HG02759 (cell line): ENCODE measurements around the gene SFTPD.
"Not testable (repeated sequence)": the region's sequence is repeated elsewhere in the genome, so short reads cannot be mapped to it uniquely, and the experiment has no call there.

Source experiments
- ATAC-seq: cut with Tn5 transposase; IDR thresholded peaks from one replicate; pipeline ENCODE4 v1.9.1; 2021; ENCODE audit warnings: mild to moderate bottlenecking, moderate library complexity; ENCODE audit not compliant: unreplicated experiment

The SFTPD gene

DNA sequence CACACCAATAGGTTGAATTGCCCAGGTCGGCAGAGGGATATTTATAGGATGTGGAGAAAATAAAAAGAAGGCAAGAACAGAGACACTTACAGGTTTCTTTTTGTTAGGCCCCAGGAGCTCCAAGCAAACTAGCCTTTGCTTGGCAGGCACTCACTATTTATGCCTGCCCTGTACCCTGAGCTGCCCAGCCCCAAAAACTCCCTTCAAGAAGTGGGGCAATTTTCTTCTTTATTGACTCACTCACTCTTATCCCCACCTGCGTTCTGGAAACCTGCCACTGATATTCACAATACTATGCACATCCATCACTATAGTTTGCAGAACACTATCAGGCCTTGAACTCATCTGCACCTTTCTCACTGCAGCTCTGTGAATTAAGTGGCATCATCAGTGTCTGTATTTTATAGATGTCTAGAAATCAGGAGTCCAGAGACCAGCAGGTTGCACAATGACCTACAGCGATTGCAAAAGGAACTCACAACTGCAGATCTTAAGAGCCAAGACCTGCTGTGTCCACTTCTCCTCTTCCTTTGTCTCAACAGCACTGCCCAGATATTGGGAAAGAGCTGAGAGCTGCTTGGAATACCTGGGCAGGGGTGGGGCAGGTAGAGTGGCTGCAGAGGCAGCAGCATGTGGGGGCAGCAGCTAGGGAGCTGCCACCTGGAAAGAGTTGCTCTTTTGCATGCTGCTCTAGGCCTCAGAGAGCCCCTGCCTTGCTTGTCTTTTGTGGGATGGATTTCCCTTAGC lies at the start of gene SFTPD:
TSS of gene SFTPD (minus strand) at position 130 of the 747 bp plus-strand sequence. CDS start 2,446 bp downstream, outside the sequence.
- ATAC-seq = no peak

DNA sequence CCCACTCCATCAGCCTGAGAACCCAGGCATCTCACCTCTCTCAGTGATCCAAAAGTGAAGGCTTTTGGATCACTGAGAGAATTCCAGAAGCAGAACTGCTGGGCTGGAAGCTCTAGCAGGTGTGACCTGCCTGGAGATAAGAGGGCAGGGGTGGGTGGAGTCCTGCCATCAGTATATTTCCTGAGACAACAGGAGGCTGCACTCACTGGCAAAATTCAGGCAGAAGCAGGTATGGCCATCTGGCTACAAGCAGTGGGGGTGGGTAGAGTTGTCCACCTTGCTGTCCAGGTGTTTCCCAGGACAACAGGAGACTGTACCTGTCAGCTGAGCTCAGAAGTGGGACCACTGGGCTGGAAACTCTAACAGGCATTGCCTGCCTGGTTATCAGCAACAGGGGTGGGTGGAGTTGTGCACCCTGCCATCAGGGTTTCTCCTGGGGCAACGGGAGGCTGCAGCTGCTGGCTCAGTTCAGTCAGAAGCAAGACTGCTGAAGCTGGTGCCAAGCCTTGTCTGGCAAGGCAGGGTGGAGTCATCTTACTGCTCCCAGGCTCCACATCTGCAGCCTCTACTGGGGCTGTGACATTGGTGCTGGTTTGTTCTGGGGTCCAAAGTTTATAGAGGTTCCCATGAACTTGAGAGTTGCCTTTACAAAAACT lies 47.2 kb upstream of the SFTPD start:
- ATAC-seq = no peak

DNA sequence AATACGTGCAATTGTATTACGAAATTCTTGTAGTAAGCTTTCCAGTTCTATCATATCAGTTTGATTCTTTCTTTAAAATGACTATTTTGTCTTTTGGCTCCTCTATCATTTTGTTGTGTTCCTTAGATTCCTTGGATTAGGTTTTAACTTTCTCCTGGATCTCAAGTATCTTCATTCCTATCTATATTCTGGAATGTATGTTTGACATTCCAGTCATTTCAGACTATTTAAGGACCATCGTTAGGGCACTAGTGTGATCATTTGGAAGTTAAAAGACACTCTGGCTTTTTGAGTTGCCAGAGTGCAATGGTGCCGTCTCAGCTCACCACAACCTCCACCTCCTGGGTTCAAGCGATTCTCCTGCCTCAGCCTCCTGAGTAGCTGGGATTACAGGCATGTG lies 45.7 kb upstream of the SFTPD start:
- ATAC-seq = no peak

DNA sequence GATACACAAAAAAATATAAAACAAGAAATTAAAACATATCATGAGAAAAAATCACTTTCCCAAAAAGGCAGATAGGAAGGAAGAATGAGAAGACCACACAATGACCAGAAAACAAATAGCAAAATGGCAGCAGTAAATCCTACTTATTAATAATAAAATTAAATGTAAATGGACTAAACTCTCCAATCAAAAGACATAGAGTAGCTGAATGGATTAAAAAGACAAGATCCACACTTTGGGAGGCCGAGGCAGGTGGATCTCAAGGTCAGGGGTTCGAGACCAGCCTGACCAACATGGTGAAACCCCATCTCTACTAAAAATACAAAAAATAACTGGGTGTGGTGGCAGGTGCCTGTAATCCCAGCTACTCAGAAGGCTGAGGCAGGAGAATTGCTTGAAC lies 39.3 kb upstream of the SFTPD start:
- not testable (repeated sequence) for ATAC-seq

DNA sequence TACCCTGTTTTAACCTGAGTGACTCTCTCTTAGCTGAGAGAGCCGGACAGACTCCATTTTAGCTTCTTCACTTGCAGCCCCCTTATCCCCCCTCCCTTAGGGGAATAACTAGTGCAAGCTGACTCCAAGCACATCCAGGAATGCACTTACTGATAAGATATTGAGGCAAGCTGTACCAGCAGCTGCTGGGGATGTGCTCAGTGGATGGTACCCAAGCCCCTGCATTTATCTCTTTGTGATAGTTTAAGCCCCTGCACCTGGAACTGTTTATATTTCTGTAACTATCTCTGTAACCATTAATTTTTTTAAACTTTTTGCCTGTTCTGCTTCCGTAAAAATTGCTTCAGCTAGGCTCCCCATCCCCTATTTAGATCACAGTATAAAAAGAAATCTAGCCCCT lies 37.8 kb upstream of the SFTPD start:
- not testable (repeated sequence) for ATAC-seq

DNA sequence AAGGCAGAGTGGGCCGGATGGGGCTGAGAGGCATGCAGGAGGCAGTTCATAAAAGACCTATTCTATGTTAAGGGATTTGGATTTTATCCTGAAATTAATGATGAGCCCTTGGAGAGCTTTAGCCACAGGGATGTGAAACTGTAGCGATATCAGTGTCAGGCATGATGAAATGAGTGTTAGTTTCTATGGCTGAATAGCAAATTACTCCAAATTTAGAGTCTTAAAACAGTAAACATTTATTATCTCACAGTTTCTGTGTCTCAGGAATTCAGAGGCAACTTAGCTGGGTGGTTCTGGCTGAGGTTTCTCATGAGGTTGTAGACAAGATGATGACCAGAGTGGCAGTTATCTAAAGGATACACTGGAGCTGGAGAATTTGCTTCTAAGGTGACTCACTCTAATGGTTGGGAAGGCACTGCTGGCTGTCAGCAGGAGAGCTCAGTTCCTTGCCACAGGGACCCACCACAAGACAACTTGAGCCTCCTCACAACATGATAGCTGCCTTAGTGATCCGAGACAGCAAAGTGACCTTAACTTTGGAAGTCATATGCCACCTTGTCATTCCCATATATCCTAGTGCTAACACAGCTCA lies 36.7 kb upstream of the SFTPD start:
- ATAC-seq = no peak

DNA sequence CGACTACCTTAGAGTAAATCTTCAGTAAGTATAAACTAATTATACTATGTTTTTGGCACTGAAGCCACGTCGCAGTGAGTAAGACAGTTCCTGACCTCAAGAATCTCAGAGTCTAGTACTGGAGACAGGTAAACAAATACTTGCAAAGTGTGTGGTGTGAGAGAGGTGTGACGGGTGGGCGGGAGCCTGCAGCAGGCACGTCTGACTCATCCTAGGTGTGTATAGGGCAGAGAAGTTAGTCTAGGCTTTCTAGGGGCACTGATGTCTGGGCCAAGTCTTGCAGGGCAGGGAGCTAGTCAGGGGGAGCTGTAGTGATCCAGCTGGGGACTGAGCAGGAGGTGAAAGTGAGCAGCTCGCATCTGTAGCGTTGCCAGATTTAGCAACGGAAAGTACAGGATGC lies 35.9 kb upstream of the SFTPD start:
- ATAC-seq = no peak

DNA sequence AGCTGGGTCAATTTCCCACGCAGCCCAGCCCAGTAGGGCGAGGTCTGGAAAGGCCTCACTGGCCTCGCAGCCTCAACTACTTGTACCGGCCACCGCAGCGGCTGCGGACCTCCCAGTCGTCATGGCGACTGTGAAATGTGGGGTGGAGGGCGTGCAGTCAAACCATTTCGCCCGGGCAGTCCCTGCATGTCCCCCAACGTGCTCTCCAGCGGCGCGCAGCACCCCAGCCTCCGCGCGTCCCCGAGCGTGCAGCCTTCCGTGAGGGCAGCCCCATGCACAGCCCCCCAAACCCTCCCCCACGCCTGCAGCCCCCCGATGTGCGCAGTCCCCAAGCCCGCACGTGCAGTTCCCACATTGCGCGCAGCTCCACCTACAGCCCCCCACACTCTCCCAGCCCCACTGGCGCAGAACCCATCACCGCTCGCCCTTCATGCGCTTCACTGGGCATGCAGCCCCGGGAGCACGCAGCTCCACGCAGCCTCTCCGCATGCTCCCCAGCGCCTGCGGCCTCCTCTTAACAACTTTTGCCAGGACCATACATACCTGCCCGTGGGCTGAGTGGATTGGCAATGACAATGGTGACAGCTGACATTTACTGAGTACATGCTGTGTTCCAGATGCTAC lies 34.5 kb upstream of the SFTPD start:
- ATAC-seq = no peak

DNA sequence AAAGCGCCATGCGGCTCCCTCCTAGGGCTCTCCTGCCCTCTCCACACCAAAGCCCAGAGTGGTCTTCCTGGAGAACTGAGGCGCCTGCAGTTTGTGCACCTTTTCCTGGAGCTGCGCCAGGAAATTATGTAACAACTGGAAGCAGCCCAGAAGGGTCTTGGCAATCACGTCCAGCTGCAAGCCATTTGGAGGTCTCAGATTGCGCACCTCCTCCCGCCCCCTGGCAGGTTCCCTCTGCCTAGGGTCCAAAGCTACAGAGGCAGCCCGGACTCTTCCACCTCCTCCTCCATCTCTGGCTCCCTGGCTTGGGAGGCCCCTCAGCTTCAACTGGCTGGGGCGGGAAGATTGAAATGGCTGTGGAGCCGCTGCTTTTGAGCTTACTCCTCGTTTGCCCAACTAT lies 34.0 kb upstream of the SFTPD start:
- ATAC-seq = no peak

DNA sequence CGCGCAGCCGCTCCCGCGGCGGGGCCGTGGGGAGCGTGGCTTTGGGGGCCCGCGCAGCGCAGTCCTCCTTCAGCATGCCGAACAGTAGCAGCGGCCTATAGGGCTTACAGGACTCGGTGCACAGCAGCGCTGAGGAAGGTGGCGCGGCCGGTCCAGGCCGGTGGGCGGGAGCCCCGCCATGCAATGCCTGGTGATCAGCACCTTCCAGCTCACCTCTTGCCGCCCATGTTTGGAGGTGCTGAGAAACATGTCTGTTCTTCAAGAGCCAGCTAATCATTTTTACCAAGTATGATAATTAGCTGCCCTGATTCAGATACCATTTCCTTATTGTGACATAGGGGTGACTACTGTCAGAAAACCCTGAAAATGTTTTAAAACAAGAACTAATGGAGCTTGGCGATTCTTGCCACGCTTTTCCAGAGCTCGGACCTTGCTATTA lies 33.5 kb upstream of the SFTPD start:
- no peak for ATAC-seq

DNA sequence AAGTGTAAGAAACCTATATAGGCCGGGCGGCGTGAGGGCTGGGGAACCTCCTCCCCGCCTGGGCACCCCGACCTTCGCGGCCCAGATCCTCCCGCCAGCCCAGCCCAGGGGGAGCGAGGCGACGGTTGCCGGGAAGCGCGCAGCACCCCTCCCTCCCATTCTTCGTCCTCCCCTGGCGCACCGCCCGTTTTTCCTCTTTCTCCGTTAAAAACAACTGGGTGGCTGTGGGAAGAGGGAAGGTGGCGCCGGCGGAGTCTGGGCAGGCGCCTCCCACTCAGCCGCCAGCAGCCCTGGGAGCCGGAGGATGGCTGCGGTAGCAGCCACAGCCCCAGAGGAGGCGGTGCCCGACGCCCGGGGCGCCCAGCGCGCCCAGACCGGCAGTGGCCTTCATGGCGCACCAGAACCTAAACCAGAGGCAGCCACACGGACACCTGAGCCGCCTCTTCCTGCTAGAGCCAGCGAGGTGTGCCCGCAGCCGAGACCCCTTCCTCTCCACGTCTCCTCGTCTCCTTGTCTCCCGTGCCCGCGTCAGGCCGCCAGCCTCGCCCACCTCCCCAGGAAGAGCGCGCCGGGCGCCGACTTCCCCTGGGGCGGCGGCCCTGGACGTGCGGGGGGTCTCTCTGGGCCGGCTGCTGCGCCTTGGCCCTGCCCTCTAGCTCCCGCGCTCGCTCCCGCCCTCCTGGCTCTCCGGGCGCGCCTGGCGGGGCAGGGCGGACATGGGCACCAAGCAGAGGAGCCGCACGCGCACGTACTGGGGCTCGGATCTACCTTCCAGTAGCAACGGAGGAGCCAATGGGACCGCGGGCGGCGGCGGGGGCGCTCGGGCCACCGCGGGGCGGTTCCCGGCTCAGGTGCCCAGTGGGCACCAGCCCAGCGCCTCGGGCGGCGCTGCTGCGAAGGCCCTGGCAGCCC lies 32.8 kb upstream of the SFTPD start:
- ATAC-seq = no peak

DNA sequence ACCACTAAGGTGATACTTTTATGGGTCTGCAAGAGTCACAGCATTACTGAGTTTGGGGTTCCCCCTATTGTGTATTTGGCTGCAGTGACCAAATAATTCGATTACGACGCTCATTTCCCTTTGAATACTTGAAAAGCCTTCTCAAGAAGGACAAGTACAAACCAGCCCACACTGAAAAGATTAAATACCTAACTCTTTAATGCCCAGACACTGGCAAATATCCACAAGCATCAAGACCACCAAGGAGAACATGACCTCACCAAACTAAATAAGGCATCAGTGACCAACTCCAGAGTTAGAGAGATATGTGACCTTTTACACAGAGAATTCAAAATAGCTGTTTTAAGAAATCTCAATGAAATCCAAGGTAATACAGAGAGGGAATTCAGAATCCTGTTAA lies 31.8 kb upstream of the SFTPD start:
- ATAC-seq = no peak

DNA sequence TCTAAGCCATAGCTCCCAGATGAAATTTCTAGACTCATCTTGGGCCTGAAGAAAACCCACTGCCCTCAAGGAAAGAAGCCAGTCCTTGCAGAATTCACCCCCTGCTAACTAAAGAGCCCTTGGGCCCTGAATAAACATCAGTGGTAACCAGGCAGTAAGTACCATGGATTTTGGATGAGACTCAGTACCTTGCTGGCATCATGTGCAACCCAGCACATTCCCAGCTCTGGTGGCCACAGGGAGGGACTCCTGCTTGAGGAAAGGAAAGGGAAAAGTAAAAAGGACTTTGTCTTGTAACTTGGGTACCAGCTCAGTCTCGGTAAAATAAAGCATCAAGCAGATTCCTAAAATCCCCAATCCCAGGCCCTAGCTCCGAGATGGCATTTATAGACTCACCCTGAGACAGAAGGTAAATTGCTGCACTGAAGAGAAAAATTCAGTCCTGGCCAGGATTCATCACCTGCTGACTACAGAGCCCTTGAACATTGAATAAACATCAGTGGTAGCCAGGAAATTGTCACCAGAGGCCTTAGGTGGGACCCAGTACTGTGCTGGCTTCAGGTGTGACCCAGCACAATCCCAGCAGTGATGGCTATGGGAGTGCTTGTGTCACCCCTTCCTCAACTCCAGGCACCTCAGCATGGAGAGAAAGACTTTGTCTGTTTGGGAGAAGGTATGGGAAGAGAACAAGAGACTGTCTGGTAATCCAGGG lies 31.2 kb upstream of the SFTPD start:
- ATAC-seq = no peak

DNA sequence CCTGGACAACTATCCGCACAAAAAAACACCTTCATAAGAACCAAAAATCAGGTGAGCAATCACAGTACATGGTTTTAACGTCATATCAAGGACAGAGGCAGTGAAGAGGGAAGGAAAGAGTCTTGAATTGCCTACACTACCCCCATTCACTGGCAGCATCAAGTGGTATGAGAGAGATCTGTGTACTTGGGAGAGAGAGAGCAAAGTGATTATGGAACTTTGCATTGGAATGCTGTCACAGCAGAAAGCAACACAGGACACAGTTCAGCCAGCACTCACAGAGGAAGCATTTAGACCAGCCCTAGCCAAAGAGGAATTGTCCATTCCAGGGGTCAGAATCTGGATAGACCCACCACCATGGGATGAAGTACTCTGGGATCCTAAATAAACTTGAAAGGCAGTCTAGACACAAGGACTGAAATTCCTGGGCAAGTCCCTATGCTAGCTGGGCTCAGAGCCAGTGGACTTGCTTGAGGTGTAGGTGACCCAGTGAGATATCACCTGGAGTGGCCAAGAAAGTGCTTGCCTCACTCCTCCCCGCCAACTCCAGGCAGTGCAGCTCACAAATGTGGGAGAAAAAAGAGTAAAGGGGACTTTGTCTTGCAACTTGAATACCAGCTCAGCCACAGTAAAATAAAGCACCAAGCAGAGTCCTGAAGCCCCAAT lies 30.5 kb upstream of the SFTPD start:
- ATAC-seq = no peak

DNA sequence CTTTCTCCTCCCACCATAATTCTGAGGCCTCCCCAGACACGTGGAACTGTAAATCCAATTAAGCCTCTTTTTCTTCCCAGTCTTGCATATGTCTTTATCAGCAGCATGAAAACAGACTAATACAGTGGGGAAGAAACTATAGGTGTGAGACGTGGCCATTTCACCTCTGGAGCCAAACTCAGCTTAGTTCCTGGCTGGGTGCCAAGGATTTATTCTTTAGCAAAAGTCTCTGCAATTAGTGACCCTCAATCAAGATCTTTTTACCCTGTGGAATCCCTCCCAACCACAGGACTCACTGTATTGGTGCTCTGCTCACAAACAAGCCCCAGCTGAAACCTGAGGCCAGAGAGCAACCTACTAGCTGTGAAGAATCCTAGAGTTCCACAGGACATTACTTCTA lies 28.1 kb upstream of the SFTPD start:
- ATAC-seq = no peak

DNA sequence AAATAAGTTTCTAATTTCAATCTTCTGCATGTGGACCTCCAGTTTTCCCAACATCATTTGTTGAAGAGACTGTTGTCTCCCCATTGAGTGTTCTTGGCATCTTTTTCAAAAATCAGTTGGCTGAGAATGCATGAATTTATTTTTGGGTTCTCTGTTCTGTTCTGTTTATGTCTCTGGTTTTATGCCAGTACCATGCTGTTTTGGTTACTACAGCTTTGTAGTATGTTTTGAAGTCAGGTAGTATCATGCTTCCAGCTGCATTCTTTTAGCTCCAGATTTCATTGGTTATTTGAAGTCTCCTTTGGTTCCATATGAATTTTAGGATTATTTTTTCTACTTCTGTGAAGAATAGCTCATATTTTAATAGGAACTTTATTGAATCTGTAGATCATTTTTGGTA lies 21.2 kb upstream of the SFTPD start:
- no peak for ATAC-seq

DNA sequence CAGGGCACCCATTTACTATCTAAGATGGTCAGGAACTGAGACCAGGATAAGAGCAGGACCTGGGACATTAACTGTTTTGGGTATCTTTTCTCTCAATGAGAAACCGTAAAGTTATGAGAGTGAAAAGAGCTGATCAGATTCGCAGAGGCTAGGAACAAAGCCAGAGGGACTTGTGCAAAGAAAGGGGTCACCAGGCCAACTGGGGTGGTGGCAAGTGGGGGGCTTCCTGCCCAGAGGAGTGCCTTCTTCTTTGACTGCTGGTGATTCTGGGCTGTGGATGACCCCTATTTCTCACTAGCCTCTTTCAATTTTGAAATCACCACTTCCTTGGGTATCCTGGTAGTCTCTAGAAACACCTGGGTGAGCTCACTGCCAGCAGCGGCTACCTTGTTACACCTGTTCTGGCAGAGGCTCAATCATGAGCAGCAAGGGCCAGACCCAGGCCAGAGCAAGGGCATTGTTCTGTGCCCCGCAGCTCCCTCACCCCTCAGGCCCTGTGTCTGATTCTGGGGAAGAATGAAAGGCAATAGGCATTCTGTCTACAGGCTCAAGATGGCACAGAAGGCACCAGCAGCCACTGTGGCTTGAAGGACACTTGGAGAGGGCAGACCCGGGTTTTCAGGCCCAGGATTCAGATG lies 999 bp downstream of the SFTPD start:
- ATAC-seq = no peak

DNA sequence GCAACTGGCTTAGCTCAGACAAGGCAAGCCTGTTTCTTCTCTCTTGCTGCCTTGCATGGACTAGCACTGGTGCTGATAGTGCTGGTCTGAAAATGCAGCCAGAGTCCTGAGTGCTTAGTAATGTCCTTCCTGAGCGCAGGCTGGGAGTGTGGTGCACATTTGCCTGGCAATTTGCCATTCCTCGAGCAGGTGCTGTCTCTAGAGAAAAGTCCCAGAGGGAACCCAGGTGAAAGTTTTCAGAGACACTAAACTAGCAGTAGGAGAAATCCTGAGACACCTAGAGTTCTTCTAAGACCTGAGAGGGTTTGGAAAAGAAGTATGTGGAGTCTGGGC lies 1.9 kb downstream of the SFTPD start:
- no peak for ATAC-seq
